ENCODE measurements around the gene TMEM267.
"Not testable (repeated sequence)": the region's sequence is repeated elsewhere in the genome, so short reads cannot be mapped to it uniquely, and the experiment has no call there.

GRCh38 chr5:43402524-43403066, 81.1 kb downstream of the TMEM267 start:
- TF ChIP-seq, protein P1, sequence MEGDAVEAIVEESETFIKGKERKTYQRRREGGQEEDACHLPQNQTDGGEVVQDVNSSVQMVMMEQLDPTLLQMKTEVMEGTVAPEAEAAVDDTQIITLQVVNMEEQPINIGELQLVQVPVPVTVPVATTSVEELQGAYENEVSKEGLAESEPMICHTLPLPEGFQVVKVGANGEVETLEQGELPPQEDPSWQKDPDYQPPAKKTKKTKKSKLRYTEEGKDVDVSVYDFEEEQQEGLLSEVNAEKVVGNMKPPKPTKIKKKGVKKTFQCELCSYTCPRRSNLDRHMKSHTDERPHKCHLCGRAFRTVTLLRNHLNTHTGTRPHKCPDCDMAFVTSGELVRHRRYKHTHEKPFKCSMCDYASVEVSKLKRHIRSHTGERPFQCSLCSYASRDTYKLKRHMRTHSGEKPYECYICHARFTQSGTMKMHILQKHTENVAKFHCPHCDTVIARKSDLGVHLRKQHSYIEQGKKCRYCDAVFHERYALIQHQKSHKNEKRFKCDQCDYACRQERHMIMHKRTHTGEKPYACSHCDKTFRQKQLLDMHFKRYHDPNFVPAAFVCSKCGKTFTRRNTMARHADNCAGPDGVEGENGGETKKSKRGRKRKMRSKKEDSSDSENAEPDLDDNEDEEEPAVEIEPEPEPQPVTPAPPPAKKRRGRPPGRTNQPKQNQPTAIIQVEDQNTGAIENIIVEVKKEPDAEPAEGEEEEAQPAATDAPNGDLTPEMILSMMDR (conservative IDR thresholded peaks at IDR 0.05 in 1 of 2, IDR thresholded peaks at IDR 0.05 in 1 of 2; ENCODE audit: extremely low read depth in 1 of 2, insufficient read depth in 1 of 2, low read depth in 1 of 2, low read length in 2 of 2) = not testable (repeated sequence)
- TF ChIP-seq EZH2 (IDR thresholded peaks at IDR 0.05; ENCODE audit: borderline replicate concordance, low read length) = not testable (repeated sequence)
